Retinal pigment epithelial cell (primary cell): ENCODE results near the gene CCDC78.

Experiments used
- DNase-seq: peaks from one replicate; pipeline ENCODE4 v3.0.0-alpha.2; 2010; ENCODE audit warnings: low read depth
- H3K4me3 ChIP-seq: 2 replicates; pipeline ENCODE4 v1.5.1; 2011; ENCODE audit warnings: mild to moderate bottlenecking, low read length, control low read depth, moderate library complexity
- TF ChIP-seq, protein P1 (sequence below): conservative IDR thresholded peaks from 2 replicates; pipeline ENCODE4 v1.5.1; 2011; ENCODE audit warnings: low read depth, low read length, control low read depth, inconsistent platforms

Gene CCDC78

DNA sequence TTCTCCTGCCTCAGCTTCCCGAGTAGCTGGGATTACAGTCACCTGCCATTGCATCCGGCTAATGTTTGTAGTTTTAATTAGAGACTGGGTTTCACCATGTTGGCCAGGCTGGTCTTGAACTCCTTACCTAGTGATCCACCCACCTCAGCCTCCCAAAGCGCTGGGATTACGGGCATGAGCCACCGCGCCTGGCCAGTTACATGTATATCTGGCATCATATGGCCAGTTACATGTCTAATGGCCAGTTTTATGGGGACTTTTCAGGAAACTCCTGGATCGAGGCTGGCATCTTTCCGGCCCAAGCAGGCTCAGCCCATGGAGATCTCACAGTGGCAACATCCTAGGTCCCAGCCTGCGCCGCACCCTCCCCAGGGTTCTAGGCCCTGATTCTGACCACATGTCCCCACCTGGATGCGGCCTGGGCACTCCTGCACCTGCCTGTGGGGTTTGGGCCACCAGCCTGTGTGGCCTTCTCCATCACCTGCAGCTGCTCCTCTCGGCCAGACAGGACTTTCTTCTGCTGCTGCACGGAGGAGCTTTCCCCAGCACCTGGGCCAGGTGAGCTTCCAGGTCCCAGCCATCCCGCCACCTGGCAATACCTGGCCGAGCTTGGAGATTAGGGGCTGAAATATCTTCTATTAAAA lies 15.9 kb upstream of the CCDC78 start:
- DNase-seq = no peak
- H3K4me3 ChIP-seq = no peak overlapping the region
- TF ChIP-seq, protein P1, sequence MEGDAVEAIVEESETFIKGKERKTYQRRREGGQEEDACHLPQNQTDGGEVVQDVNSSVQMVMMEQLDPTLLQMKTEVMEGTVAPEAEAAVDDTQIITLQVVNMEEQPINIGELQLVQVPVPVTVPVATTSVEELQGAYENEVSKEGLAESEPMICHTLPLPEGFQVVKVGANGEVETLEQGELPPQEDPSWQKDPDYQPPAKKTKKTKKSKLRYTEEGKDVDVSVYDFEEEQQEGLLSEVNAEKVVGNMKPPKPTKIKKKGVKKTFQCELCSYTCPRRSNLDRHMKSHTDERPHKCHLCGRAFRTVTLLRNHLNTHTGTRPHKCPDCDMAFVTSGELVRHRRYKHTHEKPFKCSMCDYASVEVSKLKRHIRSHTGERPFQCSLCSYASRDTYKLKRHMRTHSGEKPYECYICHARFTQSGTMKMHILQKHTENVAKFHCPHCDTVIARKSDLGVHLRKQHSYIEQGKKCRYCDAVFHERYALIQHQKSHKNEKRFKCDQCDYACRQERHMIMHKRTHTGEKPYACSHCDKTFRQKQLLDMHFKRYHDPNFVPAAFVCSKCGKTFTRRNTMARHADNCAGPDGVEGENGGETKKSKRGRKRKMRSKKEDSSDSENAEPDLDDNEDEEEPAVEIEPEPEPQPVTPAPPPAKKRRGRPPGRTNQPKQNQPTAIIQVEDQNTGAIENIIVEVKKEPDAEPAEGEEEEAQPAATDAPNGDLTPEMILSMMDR = no peak

DNA sequence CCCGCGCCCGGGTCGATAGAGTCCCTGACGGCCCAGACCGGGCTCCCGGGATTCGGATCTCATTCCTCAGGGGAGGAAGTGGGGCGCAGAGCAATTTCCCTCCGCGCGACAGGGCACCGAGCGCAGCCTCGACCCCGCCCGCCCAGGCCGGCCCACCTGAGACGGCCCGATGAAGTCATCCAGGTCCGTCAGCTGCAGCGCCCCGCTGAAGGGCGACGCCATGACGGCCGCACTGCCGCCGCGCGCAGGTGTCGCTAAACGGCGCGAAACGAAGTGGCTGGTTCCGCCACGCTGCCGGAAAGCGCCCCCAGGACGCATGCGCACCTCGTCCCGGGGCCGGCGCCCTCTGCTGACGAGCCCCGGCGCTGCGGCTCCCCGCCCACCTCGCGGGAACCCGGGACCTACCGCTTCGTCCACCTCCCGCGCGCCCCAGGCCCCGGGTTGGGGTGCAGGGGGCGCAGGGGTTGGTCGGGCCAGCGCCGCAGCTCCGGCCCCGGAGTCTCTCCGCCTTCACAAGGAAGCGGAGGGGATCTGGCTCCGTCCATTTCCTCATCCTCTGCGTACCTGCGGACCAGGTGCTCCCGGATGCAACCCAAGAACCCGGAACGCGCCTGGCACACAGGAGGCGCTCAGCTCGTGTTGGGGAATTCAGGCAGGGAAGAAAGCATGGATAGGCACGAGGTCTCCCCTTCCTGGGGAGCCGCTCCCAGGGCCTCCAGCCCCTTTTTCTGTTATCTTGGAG lies 14.7 kb upstream of the CCDC78 start, which contains the start of gene CIAO3:
Gene CIAO3, minus strand, starts transcription at position 234 of the 742 bp plus-strand sequence. Its CDS starts 12 bp downstream, at position 222.
- TF ChIP-seq, protein P1 = peak; percentile 65
- peak within 1 kb of the TSS; percentile 80 for H3K4me3 ChIP-seq
- DNase-seq = peak; percentile 60

DNA sequence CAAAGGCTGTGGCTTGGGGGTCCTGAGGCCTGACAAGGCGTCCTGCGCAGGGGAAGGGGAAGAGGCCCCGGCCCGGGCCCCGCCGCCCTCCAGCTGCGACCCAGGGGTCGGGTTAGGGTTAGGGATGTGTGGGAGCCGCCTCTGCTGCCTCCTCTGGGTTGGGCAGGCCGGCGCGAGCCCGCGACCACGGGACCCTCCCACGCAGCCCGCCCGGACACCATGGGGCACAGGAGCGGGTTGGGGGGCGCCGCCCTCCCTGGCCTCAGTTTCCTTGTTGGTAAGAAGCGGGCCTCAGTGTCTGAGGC lies 14.2 kb upstream of the CCDC78 start:
- no peak for DNase-seq
- TF ChIP-seq, protein P1 = no peak
- H3K4me3 ChIP-seq = peak overlapping the region; percentile 80

DNA sequence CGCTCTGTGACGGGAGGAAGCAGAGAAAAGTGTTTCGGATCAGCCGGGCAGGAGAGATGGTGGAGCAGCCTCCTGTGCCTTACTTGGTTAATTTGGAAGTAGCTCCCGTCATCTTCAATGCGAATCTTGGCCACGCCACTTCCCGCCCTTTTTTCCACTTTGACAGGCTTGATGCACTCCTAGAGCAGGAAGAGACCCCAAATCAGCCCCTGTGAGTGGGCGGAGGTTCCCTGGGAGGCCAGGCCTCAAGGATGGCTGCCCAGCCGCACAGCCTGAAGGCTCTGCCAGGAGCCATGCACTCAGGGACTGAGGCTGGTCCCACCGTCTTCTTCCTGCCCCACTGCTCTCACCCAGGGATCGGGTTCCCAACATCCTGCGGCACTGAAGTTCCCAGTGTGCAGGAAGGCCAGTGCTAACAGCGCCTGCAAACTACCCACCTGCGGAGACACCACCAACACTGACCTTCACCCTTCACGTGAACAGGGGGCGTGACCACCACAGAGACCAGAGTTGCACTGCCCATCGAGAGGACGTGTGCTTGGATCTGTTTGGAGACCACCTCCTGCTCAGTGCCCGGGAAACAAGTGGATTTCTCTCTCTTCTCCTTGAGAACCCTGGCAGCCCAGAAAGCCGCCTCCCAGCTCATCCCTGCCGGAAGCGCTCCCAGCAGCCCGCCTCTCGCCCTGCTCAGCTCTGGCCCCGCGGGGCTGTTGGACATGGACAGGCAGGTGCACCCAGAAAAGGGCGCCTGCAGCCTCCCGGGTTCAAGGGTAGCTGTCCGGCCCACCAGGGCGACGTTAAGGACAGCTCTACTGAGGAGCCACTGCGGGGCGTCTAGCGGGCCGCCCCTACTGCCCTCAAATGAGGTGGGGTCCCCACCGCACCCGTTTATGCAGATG lies 13.6 kb upstream of the CCDC78 start:
- H3K4me3 ChIP-seq = peak overlapping the region; percentile 80
- TF ChIP-seq, protein P1 = no peak
- DNase-seq = no peak

DNA sequence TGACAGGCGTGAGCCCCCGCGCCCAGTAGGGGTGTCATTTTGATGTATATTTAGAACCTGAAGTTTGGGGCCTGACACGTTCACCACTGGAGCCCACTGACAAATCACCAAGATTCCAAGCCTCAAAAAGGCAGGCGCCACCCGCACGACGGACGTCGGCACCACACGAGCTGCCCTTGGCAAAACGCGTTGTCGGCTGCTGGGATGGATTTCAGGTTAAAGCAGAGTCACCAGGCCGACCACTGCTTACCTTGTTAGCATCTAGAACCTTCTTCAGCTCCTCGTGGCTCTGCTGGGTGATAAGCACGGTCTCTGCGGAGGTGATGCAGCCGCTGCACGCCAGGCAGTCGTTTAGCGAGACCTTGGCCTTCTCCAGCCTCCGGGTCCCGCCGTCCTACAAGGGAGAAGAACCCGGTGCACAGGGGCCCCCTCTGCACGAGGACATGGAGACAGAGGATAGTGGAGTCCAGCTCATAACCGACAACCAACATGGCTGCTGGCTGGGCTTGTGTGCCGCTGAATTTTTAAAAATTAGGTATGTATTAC lies 10.8 kb upstream of the CCDC78 start:
- H3K4me3 ChIP-seq = no peak overlapping the region
- TF ChIP-seq, protein P1 = no peak
- no peak for DNase-seq

DNA sequence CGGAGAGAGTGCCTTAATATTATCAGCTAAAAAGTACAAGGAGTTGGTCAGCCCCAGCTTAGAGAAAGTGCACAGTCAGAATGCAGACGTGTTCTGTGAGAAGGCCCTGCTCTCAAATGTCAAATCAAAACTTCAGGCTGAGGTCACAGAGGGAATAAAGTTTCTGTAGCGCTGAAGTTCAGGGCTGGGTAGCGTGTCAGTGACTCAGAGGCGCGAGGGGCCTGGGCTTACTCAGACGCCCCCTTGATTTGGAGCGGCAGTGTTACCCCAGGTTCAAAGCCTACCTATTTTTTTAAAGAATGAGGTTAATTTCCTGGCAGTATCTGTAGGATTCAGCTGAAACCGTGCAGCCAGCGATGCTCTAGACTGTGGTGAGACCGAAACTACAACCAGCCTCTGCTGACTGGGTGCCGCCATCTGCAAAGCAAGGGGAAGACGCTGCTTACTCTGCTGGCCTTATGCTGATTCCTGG lies 9.8 kb upstream of the CCDC78 start:
- H3K4me3 ChIP-seq = no peak overlapping the region
- no peak for DNase-seq
- TF ChIP-seq, protein P1 = no peak
